HFFc6 (cell line): ENCODE measurements around the gene CRYGC. TPM values are rescaled to one million over a fixed set of nuclear protein-coding genes. Genes with fewer than 3 reads are reported as not detected.
"Not testable (repeated sequence)": the region's sequence is repeated elsewhere in the genome, so short reads cannot be mapped to it uniquely, and the experiment has no call there.

Source experiments
- DNase-seq: peaks from one replicate; pipeline ENCODE4 v3.0.0-alpha.2; 2018
- H3K27ac Mint-ChIP-seq: 2 replicates; pipeline ENCODE4 v1.8.0; 2020; ENCODE audit warnings: mild to moderate bottlenecking, mixed read lengths
- H3K27me3 Mint-ChIP-seq: 2 replicates; pipeline ENCODE4 v1.8.0; 2021; ENCODE audit warnings: mild to moderate bottlenecking, moderate library complexity, mixed read lengths; ENCODE audit not compliant: insufficient read depth
- H3K36me3 Mint-ChIP-seq: 2 replicates; pipeline ENCODE4 v1.8.0; 2021; ENCODE audit warnings: low read depth, mixed read lengths
- H3K4me1 Mint-ChIP-seq: 2 replicates; pipeline ENCODE4 v1.8.0; 2020; ENCODE audit warnings: low read depth, mixed read lengths
- H3K4me3 Mint-ChIP-seq: 2 replicates; pipeline ENCODE4 v1.8.0; 2020; ENCODE audit warnings: mild to moderate bottlenecking, moderate library complexity, mixed read lengths
- H3K9me3 Mint-ChIP-seq: 2 replicates; pipeline ENCODE4 v1.8.0; 2020; ENCODE audit warnings: mild to moderate bottlenecking, mixed read lengths
- total RNA-seq, 6 experiments: library from RNA; stranded (reverse); fragmentation: NEBNext Ultra II Directional; extraction: Animal tissue kit (Norgen Biotek cat#: 25700); gene quantifications; 2 replicates in 1 of 6; 3 replicates in 5 of 6; pipeline ENCODE4 v1.2.3, GENCODE V29; 2021
- TF ChIP-seq, protein P1 (sequence below): fragments of 200-600 bp; sonication (generic); IDR thresholded peaks from 2 replicates; pipeline ENCODE4 v1.5.0; 2021; ENCODE audit warnings: antibody characterized with exemption, mild to moderate bottlenecking

Gene CRYGC
- total RNA-seq, 6 experiments from 2014 or later, result not detected

DNA sequence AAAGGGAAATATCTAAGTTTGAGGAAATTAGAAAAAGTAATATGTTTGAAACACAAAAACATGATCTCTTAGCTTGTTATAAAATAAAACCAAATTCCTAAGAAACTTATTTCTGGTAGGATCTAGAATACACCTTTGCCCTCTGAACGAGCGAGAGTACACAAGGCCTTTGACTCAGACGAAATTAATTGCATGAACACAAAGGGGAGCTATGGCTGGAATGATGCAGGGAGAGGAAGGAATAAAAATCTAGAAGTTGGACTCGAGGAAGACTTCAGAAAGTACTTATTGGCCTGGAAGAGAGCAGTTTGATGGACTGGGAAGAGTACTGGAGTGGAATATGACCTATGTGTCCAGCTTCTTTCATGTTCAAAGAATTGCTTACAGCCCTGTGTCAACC is 4.4 kb downstream of the CRYGC start:
- H3K4me3 Mint-ChIP-seq, result no peak overlapping the region
- H3K27ac Mint-ChIP-seq, result no peak overlapping the region
- H3K9me3 Mint-ChIP-seq, result no peaks in the 10 kb centered on the region
- peaks cover 7% of the 10 kb centered on the region for H3K4me1 Mint-ChIP-seq
- TF ChIP-seq, protein P1, sequence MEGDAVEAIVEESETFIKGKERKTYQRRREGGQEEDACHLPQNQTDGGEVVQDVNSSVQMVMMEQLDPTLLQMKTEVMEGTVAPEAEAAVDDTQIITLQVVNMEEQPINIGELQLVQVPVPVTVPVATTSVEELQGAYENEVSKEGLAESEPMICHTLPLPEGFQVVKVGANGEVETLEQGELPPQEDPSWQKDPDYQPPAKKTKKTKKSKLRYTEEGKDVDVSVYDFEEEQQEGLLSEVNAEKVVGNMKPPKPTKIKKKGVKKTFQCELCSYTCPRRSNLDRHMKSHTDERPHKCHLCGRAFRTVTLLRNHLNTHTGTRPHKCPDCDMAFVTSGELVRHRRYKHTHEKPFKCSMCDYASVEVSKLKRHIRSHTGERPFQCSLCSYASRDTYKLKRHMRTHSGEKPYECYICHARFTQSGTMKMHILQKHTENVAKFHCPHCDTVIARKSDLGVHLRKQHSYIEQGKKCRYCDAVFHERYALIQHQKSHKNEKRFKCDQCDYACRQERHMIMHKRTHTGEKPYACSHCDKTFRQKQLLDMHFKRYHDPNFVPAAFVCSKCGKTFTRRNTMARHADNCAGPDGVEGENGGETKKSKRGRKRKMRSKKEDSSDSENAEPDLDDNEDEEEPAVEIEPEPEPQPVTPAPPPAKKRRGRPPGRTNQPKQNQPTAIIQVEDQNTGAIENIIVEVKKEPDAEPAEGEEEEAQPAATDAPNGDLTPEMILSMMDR, result no peak
- DNase-seq, result no peak
- H3K36me3 Mint-ChIP-seq, result no peaks in the 10 kb centered on the region
- H3K27me3 Mint-ChIP-seq, result peaks cover 22% of the 10 kb centered on the region

DNA sequence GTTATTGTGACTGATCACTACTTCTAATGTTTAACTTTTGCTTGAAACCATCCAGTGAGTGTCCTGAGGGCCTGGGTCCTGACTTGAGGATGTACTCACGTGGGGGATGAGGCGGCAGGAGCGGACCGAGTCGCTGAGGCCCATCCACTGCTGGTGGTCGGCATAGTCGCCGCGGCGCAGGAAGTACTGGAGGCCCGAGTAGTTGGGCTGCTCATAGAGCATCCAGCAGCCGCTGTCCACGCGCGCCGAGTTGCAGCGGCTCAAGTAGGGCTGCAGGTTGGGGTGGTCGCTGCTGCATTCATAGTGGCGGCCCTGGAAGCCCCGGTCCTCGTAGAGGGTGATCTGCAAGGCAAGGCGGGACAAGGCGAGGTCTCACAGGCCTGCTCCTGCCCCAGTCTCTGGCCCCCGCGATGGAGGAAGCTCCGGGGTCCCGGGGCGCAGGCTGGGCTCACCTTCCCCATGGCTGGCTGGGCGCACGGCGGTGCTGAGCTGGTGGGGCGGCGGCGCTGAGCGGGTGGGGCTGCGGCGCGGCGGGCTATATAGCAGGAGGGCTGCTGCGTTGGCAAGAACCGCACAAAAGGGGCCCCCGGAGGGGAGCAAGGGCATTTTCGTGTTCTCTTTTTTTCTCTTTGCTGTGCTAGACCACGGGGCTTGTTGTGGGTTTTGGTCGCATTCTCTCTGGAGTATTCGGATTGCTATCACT is 5.5 kb downstream of the CRYGC start, which contains the start of gene CRYGD:
Gene CRYGD, minus strand, starts transcription at position 512 of the 703 bp plus-strand sequence. Its CDS starts 51 bp downstream, at position 461.
- not testable (repeated sequence) for H3K4me1 Mint-ChIP-seq, DNase-seq, H3K4me3 Mint-ChIP-seq, H3K36me3 Mint-ChIP-seq, H3K9me3 Mint-ChIP-seq, H3K27ac Mint-ChIP-seq
- peaks cover 22% of the 10 kb centered on the region for H3K27me3 Mint-ChIP-seq

DNA sequence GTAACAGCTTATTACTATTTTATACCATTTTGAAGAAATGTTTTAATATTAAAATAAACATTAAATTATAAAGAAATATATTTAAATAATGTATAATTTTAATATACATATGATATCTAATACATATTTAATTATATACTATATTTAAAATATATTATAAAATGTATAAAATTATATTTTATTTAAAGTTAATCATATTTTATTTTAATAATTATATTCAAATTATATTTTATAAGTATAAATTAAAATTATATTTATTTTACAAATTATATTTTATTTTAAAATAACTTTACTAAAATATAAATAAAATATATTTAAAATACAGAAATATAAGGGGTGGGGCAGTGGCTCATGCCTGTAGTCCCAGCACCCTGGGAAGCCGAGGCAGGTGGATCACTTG is 7.4 kb downstream of the CRYGC start:
- H3K27ac Mint-ChIP-seq, result no peak overlapping the region
- H3K4me3 Mint-ChIP-seq, result no peak overlapping the region
- TF ChIP-seq, protein P1, result no peak
- DNase-seq, result no peak
- peaks cover 22% of the 10 kb centered on the region for H3K27me3 Mint-ChIP-seq
- no peaks in the 10 kb centered on the region for H3K36me3 Mint-ChIP-seq
- no peaks in the 10 kb centered on the region for H3K9me3 Mint-ChIP-seq
- no peaks in the 10 kb centered on the region for H3K4me1 Mint-ChIP-seq

DNA sequence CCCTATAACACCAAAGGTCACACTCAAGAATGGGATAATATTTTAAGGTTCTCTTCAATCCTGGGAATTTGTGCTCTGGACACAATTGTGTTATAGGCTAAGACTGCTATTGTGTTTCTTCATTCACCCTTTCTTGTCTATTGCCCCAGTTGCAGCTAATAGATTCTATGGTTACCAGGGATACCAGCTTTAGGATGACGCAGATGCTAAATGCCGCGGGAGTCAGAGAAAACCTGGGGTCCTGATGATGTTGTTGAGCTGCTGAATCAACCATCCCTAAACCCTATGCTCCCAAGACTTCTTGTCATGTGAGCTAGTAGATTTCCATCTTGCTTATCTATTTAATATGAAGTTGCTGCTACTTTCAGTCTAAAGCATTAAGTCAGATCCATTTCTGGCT is 10.7 kb downstream of the CRYGC start:
- no peaks in the 10 kb centered on the region for H3K4me1 Mint-ChIP-seq
- DNase-seq, result no peak
- H3K36me3 Mint-ChIP-seq, result no peaks in the 10 kb centered on the region
- H3K27me3 Mint-ChIP-seq, result peaks cover 13% of the 10 kb centered on the region
- TF ChIP-seq, protein P1, result no peak
- H3K27ac Mint-ChIP-seq, result no peak overlapping the region
- H3K4me3 Mint-ChIP-seq, result no peak overlapping the region
- no peaks in the 10 kb centered on the region for H3K9me3 Mint-ChIP-seq

DNA sequence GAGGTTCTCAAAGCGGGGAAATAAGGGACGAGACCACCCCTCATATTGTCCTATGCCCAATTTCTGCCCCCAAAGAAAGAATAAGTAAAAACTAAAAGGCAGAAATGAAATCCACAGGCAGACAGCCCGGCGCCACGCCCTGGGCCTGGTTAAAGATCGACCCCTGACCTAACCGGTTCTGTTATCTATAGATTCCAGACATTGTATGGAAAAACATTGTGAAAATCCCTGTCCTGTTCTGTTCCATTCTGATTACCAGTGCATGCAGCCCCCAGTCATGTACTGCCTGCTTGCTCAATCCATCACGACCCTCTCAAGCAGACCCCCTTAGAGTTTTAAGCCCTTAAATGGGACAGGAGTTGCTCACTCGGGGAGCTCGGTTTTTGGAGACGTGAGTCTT is 12.2 kb downstream of the CRYGC start:
- not testable (repeated sequence) for H3K36me3 Mint-ChIP-seq, H3K4me3 Mint-ChIP-seq, H3K9me3 Mint-ChIP-seq, H3K27ac Mint-ChIP-seq, H3K4me1 Mint-ChIP-seq, DNase-seq
- peaks cover 24% of the 10 kb centered on the region for H3K27me3 Mint-ChIP-seq

DNA sequence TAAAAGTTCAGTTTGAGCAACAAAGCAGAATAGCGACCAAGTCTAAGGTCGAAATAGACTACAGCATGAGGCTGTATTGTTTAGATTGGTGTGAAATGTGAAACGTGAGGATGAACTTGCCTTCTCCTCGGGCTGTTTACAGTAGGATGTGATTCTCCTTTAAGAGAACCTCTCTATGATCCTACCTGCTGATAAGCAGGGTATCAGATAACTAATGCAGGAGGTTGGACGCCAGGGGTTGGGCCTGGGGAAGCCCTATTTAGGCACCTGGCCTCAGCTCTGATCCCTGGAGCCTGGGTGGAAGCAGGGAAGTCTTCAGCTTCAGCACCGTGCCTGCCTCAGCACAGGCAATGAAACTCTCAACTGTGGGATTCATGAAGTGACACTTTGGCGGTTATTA is 16.7 kb downstream of the CRYGC start:
- DNase-seq, result no peak
- TF ChIP-seq, protein P1, result no peak
- Mint-ChIP-seq H3K4me1 (no peaks in the 10 kb centered on the region), H3K4me3 (no peak overlapping the region), H3K27ac (no peak overlapping the region), H3K27me3 (peaks cover 33% of the 10 kb centered on the region), H3K9me3 (no peaks in the 10 kb centered on the region), H3K36me3 (no peaks in the 10 kb centered on the region)

DNA sequence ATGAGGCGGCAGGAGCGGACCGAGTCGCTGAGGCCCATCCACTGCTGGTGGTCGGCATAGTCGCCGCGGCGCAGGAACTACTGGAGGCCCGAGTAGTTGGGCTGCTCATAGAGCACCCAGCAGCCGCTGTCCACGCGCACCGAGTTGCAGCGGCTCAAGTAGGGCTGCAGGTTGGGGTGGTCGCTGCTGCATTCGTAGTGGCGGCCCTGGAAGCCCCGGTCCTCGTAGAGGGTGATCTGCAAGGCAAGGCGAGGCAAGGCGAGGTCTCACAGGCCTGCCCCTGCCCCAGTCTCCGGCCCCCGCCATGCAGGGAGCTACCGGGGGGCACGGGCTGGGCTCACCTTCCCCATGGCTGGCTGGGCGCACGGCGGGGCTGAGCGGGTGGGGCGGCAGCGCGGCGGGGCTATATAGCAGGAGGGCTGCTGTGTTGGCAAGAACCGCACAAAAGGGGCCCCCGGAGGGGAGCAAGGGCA is 17.3 kb downstream of the CRYGC start:
- H3K9me3 Mint-ChIP-seq, result not testable (repeated sequence)

More for the DNA sequence above, 17.3 kb downstream of the CRYGC start:
- DNase-seq, H3K27ac Mint-ChIP-seq, H3K4me3 Mint-ChIP-seq, H3K4me1 Mint-ChIP-seq, H3K36me3 Mint-ChIP-seq: not testable (repeated sequence)
- H3K27me3 Mint-ChIP-seq, result peaks cover 33% of the 10 kb centered on the region
